Measurements from ENCODE around the gene THAP12. TPM values are rescaled to one million over a fixed set of nuclear protein-coding genes. Genes with fewer than 3 reads are reported as not detected.
"Not testable (repeated sequence)": the region's sequence is repeated elsewhere in the genome, so short reads cannot be mapped to it uniquely, and the experiment has no call there.

Gene THAP12
- total RNA-seq, 1 experiment from 2014 or later, result 94.8 TPM

DNA sequence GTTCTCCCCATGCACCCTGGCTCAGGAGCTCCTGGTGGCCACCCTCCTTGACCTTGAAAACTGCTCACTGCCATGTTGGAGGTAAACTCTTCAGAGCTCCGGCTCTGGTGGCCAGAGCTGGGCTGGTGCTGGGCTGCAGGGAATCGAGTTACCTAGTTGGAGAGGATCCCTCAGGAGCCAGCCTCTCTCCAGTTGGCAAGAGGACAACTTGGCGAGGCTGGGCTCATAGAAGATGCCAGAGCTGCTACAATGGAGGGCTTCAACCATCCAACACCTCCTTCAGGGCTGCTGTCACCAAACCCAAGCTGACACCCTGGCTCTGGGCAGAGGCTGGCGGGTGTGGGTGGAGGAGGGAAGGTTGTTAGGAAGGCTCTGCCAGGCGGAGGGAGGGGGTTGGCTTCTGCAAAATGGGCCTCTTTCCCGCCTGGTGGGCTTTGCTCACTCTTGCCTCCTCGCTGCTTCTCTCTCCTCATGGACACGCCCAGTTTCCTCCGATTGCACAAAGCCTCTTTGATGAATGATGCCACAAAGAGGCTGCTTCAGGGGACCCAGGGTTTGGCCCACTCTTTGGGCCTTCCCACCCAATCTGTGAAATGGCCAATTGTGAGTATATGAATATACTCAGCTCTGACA lies 53.1 kb downstream of the THAP12 start:
- no peak for DNase-seq (ENCODE audit: low spot score)

DNA sequence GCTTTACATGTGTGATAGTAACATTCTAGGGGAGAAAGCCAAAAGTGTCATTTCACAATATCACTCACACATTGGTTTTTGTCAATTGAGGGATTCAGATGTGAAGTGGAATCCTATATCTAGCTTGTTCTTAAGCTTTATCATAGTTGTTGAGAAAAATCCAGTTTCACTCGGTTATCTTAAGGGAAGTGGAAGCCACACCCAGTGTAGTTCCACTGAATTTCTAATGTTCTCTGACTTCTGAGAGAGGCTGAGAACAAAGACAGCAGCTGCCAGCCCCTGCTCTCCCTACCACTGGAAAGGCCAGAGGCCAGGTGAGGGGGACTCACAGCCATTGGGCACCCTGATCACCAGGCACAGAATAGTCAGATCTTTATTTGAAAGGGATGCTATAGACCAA lies 53.7 kb downstream of the THAP12 start:
- DNase-seq (ENCODE audit: low spot score), result no peak

DNA sequence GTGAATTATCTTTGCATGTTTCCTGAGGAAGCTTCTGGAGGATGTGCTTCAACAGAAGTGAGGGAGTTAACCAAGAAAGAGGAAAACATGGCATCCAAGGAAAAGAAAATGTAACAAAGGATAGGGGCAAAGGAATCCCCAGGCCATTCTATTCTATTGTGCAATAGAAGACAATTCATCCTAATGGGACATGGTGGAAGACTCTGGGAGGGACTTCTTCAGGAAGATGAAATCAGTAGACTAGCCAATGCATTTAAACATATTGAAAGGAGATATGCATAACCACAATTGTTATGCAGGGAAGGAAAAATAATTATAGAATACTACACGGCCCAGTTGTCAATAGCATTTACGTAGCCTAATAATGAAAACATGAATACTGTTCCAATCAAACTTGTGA lies 55.7 kb downstream of the THAP12 start:
- no peak for DNase-seq (ENCODE audit: low spot score)

DNA sequence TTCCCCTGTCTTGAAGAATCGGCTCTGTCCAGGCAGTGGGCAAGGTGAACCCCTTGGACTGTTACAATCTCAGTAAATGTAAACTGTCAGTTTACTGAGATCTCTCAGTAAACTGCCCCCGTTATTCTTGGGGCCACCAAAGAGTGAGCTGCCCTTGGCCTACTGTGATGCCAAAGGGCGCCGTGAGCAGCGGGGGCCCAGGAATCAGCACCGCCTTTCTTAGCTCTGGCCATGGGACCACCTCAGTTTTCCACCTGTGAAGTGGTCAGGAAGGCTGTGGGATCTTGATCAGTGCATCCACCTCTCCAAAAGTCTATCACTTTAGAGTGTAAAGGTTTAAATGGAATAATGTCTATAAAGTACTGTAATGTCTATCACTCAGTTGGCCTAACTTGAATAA lies 57.1 kb downstream of the THAP12 start:
- no peak for DNase-seq (ENCODE audit: low spot score)

DNA sequence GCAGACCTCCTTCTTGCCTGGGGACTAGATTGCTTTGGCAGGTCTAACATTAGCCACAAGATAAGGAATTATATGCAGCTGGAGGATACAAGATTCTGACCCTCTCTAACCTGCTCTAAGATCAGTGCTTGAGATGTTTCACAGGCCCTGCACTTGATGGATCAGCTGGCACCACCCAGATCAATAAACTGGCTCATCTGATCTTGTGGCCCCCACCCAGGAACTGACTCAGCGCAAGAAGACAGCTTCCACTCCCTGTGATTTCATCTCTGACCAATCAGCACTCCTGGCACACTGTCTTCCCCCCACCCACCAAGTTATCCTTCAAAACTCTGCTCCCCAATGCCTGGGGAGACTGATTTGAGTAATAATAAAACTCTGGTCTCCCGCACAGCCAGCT lies 57.6 kb downstream of the THAP12 start:
- DNase-seq (ENCODE audit: low spot score), result not testable (repeated sequence)

DNA sequence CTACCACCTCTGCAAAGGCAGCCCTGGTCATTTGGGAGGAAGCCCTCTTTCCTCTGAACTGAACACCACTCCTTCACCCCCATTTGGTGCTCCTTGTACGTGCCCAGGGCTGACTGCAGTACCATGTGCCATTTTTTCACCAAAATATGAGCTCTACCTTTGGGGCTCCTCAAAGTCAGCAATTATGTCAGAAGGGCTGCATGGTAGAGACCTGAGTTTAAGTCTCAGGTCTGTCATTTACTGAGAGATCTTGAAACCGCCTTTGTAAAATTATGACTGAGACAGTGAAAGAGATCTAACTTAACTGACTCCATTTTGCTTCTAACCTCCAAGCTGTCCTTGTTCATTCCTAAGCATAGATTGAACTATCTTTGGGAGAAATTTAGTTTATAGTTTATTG lies 58.0 kb downstream of the THAP12 start:
- DNase-seq (ENCODE audit: low spot score), result no peak

DNA sequence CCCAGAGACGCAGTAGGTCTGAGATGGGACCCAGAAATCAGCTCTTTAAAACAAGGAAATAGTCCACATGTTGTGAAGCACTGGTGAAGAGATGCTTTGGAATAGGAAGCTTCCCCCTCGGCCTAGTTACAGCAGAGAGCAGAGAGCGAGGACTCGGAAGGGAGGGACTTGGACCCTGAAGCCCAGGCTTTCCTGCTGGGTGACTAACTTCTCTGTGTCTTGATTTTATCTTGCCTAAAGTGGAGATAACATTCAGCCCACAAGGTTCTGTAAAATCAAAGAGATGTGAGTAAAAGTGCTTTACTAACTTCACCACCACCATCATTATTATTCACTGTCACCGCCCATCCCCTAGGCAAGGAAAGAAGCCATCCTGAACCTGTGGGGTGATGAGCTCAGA lies 58.4 kb downstream of the THAP12 start:
- DNase-seq (ENCODE audit: low spot score), result no peak

DNA sequence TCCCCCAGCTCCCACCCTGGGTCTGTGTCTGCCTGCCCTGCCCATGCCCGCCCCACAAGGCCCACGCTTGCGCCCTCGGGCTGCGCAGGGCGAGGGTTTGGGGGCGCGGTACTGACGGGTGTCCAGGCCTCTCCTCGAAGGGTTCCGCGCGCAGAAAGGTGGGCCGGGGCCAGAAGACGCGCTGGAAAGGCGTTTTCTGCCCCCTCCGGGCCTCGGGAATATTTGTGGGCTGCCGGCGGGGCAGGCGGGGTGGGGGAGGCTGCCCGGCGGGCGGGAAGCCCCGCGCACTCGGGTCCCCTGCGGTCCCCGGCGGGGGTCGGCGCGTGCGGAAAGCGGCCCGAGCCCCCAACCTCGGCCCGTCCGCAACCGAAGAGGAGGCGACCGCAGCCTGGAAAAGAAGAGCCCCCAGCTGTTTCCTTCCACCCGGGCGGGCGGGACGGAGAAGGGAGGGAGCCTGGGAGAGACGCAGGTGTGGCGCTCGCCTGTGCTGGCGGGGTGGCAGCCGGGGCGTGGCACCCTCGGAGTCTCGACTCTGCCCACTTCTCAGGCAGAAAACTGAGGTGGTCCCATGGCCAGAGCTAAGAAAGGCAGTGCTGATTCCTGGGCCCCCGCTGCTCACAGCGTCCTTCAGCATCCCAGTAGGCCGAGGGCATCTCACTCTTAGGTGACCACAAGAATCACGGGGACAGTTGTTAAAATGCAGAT lies 59.0 kb downstream of the THAP12 start:
- DNase-seq (ENCODE audit: low spot score), result no peak

DNA sequence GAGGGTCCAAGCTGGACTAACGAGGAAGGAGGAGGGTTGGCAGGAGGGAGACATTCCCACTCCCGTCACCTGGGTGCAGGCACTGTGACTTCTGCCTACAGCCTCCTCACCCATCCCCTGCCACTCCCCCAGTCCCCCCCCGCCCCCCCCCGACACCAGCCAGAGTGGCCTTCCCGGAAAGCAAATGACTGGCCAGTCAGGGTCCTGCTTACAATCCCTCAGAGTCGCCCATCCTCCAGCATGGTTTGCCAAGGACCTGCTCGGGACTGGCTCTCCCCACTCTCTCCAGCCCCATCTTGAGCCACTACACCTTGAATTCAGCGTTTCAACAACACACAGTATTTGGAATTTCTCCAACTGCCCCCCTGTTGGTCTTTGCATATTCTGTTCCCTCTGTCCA lies 59.6 kb downstream of the THAP12 start:
- DNase-seq (ENCODE audit: low spot score), result no peak

DNA sequence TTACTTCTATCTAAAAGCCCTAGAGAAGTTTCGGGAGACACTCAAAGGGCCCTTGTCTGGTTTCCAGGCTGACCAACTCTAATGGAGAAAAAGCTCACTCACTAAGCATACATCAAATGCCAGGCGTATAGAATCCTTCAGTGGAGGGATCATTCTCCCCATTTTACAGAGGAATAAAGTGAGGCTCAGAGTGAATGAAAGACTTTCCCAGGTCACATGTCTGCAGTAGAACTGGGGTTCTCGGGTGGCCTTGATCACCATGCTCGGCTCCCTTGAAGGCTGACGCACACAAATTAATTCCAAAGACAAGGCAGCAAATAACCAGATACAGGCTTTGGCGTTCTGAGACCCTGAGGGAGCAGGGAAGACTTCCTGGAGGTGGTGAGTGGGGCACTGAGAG lies 60.0 kb downstream of the THAP12 start:
- DNase-seq (ENCODE audit: low spot score), result no peak

DNA sequence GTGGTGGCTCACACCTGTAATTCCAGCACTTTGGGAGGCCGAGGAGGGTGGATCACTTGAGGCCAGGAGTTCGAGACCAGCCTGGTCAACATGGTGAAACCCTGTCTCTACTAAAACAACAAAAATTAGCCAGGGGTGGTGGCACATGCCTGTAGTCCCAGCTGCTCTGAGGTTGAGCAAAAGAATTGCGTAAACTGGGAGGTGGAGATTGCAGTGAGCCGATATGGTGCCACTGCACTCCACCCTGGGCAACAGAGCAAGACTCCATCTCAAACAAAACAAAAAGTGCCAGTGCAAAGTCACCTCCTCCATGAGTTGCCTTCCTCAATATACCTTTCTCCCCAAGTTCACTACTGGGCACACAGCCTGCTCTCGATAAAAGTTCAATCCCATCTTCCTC lies 61.1 kb downstream of the THAP12 start:
- not testable (repeated sequence) for DNase-seq (ENCODE audit: low spot score)

DNA sequence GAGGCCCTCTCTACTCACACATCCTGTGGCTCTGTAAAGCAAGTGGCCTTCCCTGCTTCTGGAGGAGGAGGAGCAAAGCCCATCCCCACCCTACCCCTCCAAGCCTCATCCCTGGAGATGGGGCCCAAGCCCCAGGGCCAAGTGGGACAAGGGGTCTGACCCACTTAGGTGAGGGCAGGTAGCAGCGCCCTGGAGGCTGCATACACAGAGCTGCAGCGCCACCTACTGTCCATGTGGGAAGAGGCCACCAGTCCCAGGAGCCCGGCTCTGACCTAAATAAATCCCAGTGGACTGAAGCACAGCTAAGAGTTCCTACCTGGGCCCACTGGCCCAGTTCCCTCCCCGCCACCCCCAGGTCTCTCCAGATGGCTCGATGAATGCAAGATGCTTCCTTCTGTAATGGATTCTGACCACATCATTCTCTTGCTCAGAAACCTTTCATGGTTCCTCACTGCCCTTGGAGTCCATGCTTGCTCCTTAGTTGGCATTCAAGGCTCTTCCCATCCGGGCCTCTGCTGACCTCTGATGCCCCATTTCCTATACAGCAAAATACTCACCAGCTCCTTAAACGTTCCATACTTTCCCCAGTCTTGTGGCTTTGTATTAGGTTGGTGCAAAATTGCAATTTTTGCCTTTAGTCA lies 62.1 kb downstream of the THAP12 start:
- DNase-seq (ENCODE audit: low spot score), result peak; percentile 69

DNA sequence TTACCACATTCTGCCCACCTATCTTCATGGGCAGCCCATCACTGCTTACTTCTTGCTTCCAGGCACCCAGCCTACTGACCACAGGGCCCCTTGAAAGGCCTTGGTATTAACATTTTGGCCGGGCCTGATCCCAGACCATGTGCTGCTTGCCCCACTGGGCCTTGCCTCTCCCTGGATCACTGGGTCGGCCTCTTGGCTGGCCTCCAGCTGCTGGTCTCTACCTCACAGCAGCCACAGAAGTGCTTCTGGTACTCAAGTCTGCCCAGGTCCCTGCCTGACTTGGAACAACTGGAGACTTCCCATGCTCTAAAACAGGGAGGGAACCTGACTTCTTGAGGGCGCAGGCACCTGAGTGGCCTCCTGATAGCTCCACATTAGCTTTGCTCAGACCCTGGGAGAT lies 63.6 kb downstream of the THAP12 start:
- no peak for DNase-seq (ENCODE audit: low spot score)

DNA sequence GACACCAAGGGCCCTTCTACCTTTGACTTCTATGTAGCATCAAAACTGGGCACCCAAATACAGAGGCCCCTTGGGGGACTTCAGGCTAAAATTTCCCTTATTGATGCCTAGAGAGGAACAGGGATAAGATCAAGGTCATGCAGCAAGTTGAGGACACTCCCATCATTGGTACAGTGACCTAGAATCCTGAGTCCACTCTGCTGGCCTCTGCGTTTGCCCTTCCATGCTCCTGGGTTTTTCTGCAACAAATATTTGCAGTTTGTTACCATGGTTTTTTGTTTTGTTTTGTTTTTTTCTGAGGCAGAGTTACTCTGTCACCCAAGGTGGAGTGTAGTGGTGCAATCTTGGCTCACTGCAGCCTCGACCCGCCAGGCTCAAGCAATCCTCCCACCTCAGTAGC lies 64.2 kb downstream of the THAP12 start:
- no peak for DNase-seq (ENCODE audit: low spot score)

DNA sequence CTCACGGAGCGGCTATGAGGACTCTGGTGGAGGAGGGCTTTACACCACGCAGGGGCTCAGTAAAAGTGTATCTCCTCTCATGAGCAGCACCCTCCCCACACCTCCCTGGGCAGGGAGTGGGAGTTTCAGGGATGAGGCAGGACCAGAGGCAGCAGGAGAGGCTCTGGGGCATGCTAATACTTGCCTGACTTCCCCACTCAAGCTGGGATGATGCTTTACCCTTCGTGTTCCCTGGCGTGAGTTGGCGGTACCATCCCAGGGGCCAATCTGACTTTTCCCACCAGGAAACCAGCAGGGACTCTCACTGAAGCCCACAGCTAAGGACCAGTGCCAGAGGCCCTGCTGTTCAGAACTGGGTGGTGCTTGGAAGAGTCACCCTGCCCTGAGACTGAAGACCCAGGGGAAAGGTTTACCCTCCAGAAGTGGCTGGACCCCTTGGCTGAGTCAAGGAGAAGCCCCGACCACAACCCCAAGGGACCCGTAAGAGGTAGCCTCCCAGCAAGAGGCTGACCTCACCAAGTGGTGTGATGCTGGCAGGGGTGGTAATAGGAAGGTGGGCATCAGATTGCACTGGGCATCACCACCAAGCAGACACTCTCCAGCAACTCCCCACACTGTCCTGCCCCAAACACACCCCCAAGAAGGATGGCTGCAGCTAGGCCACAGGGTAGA lies 65.6 kb downstream of the THAP12 start:
- no peak for DNase-seq (ENCODE audit: low spot score)

DNA sequence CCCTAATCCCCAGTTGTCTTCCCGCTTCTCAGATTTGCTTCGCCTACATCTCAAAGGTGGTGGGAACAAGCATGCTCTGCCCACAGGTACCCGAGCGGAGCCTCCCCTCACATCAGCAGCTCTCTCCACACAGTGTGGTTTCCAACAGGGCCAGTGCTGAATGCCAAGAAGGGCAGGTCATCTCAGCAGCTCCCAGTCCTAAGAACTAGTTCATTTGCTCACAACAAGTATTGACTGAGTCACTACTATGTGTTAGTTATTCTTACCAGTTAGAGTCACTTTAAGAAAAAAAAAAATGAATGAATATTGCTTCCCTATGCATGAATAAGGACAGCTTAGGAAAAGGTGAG lies 66.2 kb downstream of the THAP12 start:
- DNase-seq (ENCODE audit: low spot score), result peak; percentile 28

DNA sequence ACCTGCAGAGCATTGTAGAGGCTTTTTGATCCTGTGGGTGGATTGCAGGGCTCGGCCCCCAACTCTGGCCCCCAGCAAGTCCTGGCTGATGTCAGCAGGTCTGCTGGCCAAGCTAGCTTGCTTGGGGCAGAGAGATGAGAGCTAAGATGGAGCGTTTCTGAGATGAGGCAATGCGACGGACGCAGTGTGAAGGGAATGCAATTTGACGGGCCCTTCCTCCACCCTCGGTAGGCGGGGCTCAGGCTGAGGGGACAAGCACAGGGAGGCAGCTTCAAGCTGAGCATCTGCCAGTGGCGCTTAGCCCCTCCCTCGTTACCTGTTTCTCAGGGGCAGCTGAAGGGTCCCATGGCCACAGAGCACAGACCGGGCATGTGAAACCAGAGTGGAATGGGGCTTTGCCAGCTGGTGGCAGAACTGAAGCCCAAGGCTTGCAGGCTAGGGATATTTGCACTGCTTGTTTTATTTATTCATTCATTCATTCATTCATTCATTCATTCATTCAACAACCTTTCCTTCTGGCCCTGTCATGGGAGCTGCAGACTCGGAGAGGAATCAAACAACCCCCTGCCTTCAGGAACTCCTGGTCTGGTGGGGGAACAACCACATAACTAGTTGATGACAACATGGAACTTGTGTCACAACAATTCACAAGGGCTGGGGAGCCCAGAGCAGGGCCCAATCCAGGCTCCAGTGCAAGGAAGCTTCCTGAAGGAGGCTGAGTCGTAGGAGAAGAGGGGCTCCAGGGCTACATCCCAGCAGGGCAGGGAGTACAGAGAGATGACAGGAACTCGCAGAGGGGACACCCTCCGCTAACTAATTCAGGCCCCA lies 66.8 kb downstream of the THAP12 start:
- no peak for DNase-seq (ENCODE audit: low spot score)

DNA sequence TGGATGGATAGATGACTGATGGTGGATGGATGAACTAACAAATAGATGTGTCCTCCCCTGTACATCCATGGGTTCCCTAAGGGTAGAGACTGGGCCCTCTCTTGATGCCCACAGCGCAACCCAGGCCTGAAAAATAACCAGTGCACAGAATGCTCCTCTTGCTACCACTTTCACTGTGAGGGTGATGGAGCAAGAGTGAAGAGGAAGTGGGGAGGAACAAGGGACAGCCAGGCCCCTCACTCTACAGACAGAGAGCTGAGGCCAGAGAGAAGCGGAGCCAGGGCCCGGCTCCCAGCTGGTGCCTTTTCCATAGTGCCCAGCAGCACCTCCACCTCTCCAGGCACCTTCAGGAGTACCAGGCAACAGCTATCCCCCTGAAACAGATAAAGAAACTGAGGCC lies 67.7 kb downstream of the THAP12 start:
- DNase-seq (ENCODE audit: low spot score), result no peak

DNA sequence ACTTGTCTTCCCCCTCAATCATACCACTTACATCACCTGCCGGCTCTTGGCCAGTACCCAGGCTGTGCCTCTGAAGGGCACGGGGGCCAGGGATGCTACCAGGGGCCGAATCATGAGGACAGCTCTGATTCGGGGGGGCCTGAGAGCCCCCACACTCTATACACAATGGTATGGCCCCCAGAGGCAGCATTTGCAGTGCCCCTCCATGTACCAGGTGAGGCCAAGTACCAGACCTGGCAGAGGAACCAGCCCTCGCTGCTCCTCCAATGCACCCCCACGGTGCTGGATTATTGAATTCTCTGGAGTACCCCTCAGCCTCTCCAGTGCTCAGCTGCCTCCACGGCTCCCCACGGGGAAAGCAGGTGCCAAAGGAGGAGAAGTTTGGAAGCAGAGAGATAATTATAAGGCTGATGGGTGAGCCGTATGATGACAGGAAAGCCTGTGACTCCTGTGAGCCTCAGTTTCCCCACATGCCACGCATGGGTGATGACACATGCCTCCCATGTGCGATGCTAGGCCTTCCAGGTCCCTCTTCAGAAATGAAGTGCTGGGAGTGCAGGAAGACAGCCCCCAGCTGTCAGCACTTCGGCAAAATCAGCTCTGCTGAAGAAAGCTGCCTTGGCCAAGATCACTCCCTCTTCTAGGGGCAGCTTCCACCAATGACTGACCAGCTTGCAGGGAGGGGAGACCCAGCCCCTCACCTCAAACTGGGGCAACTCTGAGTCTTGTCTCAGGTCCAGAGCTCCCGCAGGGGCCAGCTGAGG lies 69.9 kb downstream of the THAP12 start:
- DNase-seq (ENCODE audit: low spot score), result no peak

DNA sequence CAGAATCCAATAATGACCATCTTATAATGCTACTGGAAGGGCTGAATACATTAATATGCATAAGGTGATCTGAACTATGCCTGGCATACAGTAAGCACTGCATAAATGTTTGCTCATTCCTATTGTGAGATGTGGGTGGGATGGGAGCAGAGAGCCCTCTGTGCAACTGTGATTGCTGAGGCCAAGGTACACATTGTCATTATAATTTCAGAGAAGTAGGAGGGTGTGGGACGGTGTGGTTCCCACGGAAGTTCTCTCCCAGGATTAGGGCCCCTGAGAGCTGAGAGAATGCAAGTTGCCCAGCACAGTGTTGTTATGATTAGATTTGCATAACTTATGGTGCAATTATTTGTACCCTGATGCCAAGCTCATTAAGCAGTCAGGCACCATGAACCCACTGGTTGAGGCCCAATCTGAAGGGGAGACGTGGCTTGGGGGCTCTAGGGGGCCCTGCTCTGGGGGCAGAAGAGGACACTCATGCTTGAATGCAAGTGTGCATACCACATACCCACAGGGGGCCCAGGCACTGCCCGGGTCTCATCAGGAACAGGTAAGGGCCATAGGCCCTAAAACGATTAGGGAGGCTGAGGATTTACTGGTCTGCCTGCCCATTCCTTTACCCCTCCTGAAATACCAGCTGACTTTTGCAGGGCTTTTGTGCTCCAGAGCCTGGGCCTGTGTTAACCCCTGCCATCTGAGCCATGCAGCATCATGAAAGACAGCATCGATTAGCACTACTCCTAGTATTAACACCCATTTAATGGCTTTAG lies 72.8 kb downstream of the THAP12 start:
- DNase-seq (ENCODE audit: low spot score), result no peak

Data from A172 (cell line).